ENCODE measurements around the gene GAD1.

Gene GAD1

GRCh38 chr2:170818036-170818751 is 1.5 kb downstream of the GAD1 start:
- no peak for DNase-seq

GRCh38 chr2:170818752-170819470 is 2.2 kb downstream of the GAD1 start:
- DNase-seq, result no peak

GRCh38 chr2:170819680-170820664 is 3.3 kb downstream of the GAD1 start:
- no peak for DNase-seq

- no peak for DNase-seq
Observed at GRCh38 chr2:170820757-170821530, 4.3 kb downstream of the GAD1 start.

GRCh38 chr2:170821531-170822289 is 5.0 kb downstream of the GAD1 start:
- DNase-seq, result no peak

- no peak for DNase-seq
Observed at GRCh38 chr2:170822290-170823087, 5.8 kb downstream of the GAD1 start.

- DNase-seq, result no peak
Observed at GRCh38 chr2:170823088-170823897, 6.6 kb downstream of the GAD1 start.

GRCh38 chr2:170823898-170824215 is 7.2 kb downstream of the GAD1 start:
- DNase-seq, result no peak

GRCh38 chr2:170824526-170825015 is 7.9 kb downstream of the GAD1 start:
- no peak for DNase-seq

GRCh38 chr2:170827841-170828532 is 11.3 kb downstream of the GAD1 start:
- DNase-seq, result no peak

- no peak for DNase-seq
Observed at GRCh38 chr2:170828533-170828916, 11.8 kb downstream of the GAD1 start.

GRCh38 chr2:170829036-170829435 is 12.3 kb downstream of the GAD1 start:
- no peak for DNase-seq

GRCh38 chr2:170830166-170830565 is 13.5 kb downstream of the GAD1 start:
- no peak for DNase-seq

- no peak for DNase-seq
Observed at GRCh38 chr2:170831115-170831514, 14.4 kb downstream of the GAD1 start.

- no peak for DNase-seq
Observed at GRCh38 chr2:170836027-170836426, 19.3 kb downstream of the GAD1 start.

GRCh38 chr2:170840717-170841210 is 24.1 kb downstream of the GAD1 start:
- no peak for DNase-seq

- DNase-seq, result no peak
Observed at GRCh38 chr2:170842785-170843184, 26.1 kb downstream of the GAD1 start.

GRCh38 chr2:170843656-170844055 is 27.0 kb downstream of the GAD1 start:
- DNase-seq, result no peak

GRCh38 chr2:170845343-170845742 is 28.7 kb downstream of the GAD1 start:
- DNase-seq, result no peak

Data from NCI-H2029 (cell line).